Epithelial cell of esophagus (primary cell): ENCODE measurements around the gene RUNX2.
A peak's percentile ranks its signal among the peaks of the same experiment; 100 is the strongest.

ENCODE experiments used
- DNase-seq: peaks from one replicate; pipeline ENCODE4 v3.0.0; 2010; ENCODE audit warnings: low read depth
- H3K4me3 ChIP-seq: 2 replicates; pipeline ENCODE4 v1.5.1; 2011; ENCODE audit warnings: mild to moderate bottlenecking, low read length, control low read depth
- TF ChIP-seq, protein P1 (sequence below): IDR thresholded peaks from 2 replicates; pipeline ENCODE4 v1.5.1; 2011; ENCODE audit warnings: low read depth, mild to moderate bottlenecking, low read length, control low read depth, inconsistent platforms; ENCODE audit not compliant: insufficient read depth; ENCODE audit errors: missing control alignments

The RUNX2 gene

DNA sequence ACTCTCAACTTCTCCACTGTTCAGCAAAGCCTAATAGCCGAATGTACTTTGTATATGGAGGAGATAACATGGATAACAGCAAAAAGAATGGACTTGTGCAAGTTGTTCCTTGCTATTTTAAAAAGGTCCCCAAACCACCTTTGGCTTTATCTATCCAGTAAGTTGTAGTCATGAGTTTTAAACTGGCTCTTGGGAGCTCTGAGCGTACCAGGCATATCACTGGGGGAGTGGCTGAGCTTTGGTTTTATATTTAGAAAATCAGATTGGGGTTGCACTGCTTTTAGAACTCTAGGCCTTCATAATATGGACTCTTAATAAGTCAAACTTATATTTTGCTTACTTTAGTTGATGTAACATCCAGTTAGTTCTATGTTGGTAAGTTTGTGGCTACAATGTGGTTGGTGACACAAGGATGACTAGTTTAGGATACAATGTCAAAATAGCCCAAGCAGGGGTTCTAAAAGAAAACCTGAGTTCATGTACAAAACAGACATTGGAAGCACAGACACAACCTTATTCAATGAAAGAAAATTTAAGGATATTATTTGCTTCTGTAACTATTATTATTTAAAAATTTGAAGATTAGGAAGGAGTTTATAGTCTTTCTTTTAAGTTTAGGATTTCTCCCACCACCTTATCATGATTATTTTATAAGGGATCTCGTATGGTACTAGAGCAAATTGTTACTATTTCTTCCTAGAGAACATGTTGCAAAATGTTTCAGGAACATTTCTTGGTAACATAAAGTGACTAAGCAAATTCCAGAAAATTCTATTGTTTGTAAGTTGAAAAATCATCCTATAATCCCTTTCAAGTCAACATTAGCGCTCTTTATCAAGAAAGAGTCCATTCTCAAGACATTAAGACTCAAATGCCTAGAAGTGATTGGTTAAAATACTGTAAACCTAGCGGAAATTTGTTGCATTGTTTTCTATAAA lies 215.4 kb downstream of the RUNX2 start:
- no peak overlapping the region for H3K4me3 ChIP-seq
- TF ChIP-seq, protein P1, sequence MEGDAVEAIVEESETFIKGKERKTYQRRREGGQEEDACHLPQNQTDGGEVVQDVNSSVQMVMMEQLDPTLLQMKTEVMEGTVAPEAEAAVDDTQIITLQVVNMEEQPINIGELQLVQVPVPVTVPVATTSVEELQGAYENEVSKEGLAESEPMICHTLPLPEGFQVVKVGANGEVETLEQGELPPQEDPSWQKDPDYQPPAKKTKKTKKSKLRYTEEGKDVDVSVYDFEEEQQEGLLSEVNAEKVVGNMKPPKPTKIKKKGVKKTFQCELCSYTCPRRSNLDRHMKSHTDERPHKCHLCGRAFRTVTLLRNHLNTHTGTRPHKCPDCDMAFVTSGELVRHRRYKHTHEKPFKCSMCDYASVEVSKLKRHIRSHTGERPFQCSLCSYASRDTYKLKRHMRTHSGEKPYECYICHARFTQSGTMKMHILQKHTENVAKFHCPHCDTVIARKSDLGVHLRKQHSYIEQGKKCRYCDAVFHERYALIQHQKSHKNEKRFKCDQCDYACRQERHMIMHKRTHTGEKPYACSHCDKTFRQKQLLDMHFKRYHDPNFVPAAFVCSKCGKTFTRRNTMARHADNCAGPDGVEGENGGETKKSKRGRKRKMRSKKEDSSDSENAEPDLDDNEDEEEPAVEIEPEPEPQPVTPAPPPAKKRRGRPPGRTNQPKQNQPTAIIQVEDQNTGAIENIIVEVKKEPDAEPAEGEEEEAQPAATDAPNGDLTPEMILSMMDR, result no peak
- DNase-seq, result peak; percentile 26

DNA sequence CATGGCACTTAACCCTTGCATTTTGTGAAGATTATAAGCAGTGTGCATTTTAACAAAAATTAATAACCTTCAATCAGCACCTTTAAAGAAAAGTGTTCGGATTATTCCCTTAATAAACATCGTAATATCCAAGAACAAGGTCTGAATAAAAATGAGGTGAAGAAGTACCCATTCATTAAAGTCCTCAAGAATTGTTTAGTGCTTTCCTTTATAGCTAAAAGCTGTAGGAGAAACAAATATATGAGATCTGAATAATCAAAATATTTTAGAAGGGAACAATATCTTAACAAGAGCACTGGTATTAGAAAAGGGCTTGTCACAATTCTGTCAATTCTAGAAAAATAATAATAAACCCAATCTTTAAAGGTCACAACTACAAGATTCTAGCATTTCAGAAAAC lies 217.3 kb downstream of the RUNX2 start:
- no peak overlapping the region for H3K4me3 ChIP-seq
- TF ChIP-seq, protein P1, result no peak
- no peak for DNase-seq

DNA sequence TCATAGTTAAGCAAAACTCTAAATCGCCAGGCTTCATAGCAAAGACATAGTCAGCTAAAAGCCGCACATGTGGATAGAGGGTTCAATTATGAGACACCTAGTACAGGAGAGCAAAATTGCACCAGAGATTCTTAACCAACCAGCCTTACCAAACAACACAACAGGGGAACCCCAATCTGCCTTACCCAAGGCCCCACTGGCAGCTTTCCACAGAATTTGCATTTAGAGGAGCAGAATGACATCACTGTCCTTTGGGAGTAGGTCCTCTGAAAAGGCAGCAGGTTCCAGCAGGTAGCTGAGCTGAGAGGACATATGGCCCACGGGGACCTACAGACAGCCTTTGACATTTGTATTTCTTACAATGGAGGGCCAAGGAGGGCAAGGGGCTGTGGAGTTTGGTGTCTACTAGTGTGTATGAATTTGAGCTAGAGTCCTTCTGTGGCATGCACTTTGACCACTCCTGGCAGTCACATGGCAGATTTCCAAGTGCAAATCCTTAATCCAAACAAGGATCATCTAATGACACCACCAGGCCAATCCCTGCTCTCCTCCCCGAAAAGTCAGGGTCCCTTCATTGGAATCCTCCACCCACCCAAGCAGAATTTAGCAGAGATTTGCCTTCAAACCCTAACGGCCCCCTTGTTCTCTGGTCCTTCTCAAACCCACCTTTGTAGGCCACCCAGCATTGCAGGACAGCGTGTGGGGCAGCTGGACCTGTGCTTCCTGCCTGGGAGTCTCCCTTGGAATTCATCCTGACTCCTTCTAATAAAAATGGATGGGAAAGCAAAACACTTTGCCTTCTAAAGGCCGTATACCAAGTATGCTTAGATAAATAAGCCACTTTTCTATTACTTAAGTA lies 220.8 kb downstream of the RUNX2 start:
- peak; percentile 32 for DNase-seq
- TF ChIP-seq, protein P1, result no peak
- H3K4me3 ChIP-seq, result no peak overlapping the region

DNA sequence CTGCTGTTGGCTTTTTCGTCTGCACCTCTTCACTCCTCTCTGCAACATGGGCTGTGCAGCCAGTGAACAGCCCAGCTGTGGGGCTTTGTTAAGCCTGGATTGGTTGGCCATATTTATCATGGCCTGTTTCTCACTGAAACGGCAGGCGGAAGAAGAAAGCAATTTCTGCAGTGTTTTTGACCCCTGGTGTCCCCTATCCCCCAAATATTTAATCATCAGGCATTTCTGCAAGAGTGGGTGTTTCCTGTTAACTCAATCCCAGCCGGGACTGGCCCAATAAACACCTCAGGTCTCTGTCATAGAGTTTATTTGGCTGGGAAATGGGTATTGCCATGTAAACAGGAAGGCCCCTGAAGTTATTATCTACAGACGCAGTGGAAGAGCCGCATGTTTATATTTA lies 224.4 kb downstream of the RUNX2 start:
- no peak for DNase-seq
- TF ChIP-seq, protein P1, result no peak
- H3K4me3 ChIP-seq, result no peak overlapping the region

DNA sequence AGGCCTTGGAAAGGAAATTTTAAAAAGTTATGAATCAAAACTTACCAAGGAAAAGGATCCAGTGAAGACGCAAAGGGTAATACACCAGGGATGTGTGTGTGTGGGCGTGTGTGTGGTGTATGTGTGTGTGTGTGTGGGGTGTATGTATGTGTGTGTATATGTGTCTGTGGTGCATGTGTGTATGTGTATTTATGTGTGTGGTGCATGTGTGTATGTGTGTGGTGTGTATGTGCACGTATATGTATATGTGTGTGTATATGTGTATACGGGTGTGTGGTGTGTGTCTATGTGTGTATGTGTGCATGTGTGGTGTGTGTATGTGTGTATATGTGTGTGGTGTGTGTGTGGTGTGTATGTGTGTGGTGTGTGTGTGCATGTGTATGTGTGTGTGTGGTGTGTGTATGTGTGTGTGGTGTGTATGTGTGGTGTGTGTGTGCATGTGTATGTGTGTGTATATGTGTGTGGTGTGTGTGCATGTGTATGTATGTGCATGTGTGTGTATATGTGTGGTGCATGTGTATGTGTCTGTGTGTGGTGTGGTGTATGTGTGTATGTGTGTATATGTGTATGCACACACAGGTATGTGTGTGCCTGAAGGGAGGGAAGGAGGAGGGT lies 225.7 kb downstream of the RUNX2 start:
- TF ChIP-seq, protein P1, result no peak
- no peak for DNase-seq
- no peak overlapping the region for H3K4me3 ChIP-seq

DNA sequence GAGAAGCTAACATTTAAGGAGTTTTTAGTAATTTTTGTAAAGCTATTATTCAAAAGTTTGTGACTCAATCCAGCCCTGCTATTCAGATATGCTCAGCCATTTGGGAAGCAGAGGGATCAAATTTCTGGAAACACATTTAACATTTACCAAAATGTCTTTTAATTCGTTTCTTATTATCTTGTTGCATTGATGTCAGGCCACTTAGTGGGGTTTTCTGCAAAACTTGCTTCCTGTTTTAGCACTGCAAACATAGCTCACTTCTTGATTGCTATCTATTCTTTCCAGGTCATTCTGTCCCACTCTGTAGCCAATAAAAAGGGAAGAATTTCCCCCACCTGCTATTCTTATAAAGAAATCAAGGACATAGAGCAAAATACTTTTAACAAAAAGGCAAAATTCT lies 226.5 kb downstream of the RUNX2 start:
- no peak for DNase-seq
- TF ChIP-seq, protein P1, result no peak
- no peak overlapping the region for H3K4me3 ChIP-seq
